ENCODE data around the gene GRIK4.

The GRIK4 gene

GRCh38 chr11:120998581-120998980, 487.0 kb downstream of the GRIK4 start:
- H3K36me3 ChIP-seq (ENCODE audit: insufficient read depth, low read length), result no peaks in the 10 kb centered on the region
- no peak overlapping the region for H2AFZ ChIP-seq (ENCODE audit: low read length)
- no peaks in the 10 kb centered on the region for H3K4me1 ChIP-seq (ENCODE audit: insufficient read depth, low read length, severe bottlenecking)
- H3K27me3 ChIP-seq (ENCODE audit: insufficient read depth, low read length), result no peaks in the 10 kb centered on the region
- H3K9me3 ChIP-seq (ENCODE audit: low read length), result no peaks in the 10 kb centered on the region
- no peaks in the 10 kb centered on the region for H3F3A ChIP-seq (ENCODE audit: insufficient read depth, low read length)
- H3K4me3 ChIP-seq (ENCODE audit: low read depth, low read length, poor library complexity, severe bottlenecking), result no peak overlapping the region
- H3K9me2 ChIP-seq (ENCODE audit: low read depth, low read length), result no peaks in the 10 kb centered on the region
- no peaks in the 10 kb centered on the region for H3K79me2 ChIP-seq (ENCODE audit: insufficient read depth, low read length)
- H3K27ac ChIP-seq (ENCODE audit: low read depth, low read length, poor library complexity, severe bottlenecking), result no peak overlapping the region
- TF ChIP-seq EZH2 (IDR thresholded peaks at IDR 0.05; ENCODE audit: borderline replicate concordance, low read length), result no peak
- H3K9ac ChIP-seq (ENCODE audit: low read length), result no peak overlapping the region
- H4K20me1 ChIP-seq (ENCODE audit: insufficient read depth, low read length), result no peaks in the 10 kb centered on the region
- H3K4me2 ChIP-seq (ENCODE audit: low read length), result no peak overlapping the region

DNA sequence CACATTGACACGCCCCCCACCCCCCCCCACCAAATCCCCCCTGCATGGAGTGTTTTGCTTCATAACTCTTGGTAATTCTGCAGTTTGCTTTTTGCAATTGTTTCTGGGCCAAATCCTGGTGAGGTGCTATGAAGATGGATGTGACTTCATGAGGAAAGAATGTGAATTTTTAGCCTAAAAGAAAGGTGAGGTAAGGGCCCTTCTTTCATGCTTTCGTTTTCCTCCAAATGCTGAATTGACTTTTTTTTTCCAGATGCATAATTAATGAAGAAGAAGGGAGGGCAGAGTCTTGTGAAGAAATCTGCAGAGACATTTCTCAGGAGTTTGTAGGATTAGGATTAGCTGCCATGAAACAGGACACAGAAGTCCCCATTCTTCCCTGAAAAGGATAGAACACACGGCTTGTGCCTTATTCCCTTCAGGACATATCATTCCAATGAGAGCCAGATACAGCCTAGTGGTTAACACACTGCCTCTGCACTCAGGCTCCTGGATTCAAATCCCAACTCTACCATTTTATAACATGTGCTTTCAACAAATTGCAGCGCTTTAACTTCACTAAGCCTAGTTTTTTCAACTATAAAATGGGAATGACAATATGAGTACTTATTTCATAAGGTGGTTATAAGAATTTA, 492.8 kb downstream of the GRIK4 start:
- no peaks in the 10 kb centered on the region for H3K79me2 ChIP-seq (ENCODE audit: insufficient read depth, low read length)
- no peak overlapping the region for H3K9ac ChIP-seq (ENCODE audit: low read length)
- H3K27ac ChIP-seq (ENCODE audit: low read depth, low read length, poor library complexity, severe bottlenecking), result no peak overlapping the region
- no peaks in the 10 kb centered on the region for H3K9me3 ChIP-seq (ENCODE audit: low read length)
- H2AFZ ChIP-seq (ENCODE audit: low read length), result no peak overlapping the region
- no peaks in the 10 kb centered on the region for H3K36me3 ChIP-seq (ENCODE audit: insufficient read depth, low read length)
- no peak for TF ChIP-seq EZH2 (IDR thresholded peaks at IDR 0.05; ENCODE audit: borderline replicate concordance, low read length)
- no peak for TF ChIP-seq CTCF (IDR thresholded peaks at IDR 0.05; ENCODE audit: low read length)
- no peak overlapping the region for H3K4me2 ChIP-seq (ENCODE audit: low read length)
- no peaks in the 10 kb centered on the region for H4K20me1 ChIP-seq (ENCODE audit: insufficient read depth, low read length)
- no peak overlapping the region for H3K4me3 ChIP-seq (ENCODE audit: low read depth, low read length, poor library complexity, severe bottlenecking)
- H3K9me2 ChIP-seq (ENCODE audit: low read depth, low read length), result no peaks in the 10 kb centered on the region
- H3K27me3 ChIP-seq (ENCODE audit: insufficient read depth, low read length), result no peaks in the 10 kb centered on the region
- no peaks in the 10 kb centered on the region for H3F3A ChIP-seq (ENCODE audit: insufficient read depth, low read length)
- H3K4me1 ChIP-seq (ENCODE audit: insufficient read depth, low read length, severe bottlenecking), result no peaks in the 10 kb centered on the region

- Histone ChIP-seq H3K9me3 (ENCODE audit: low read length) (no peaks in the 10 kb centered on the region), H3K4me1 (ENCODE audit: insufficient read depth, low read length, severe bottlenecking) (no peaks in the 10 kb centered on the region), H4K20me1 (ENCODE audit: insufficient read depth, low read length) (no peaks in the 10 kb centered on the region), H3K27ac (ENCODE audit: low read depth, low read length, poor library complexity, severe bottlenecking) (no peak overlapping the region), H2AFZ (ENCODE audit: low read length) (no peak overlapping the region), H3K79me2 (ENCODE audit: insufficient read depth, low read length) (no peaks in the 10 kb centered on the region), H3K27me3 (ENCODE audit: insufficient read depth, low read length) (no peaks in the 10 kb centered on the region), H3K4me2 (ENCODE audit: low read length) (no peak overlapping the region), H3F3A (ENCODE audit: insufficient read depth, low read length) (no peaks in the 10 kb centered on the region), H3K9ac (ENCODE audit: low read length) (no peak overlapping the region), H3K9me2 (ENCODE audit: low read depth, low read length) (no peaks in the 10 kb centered on the region), H3K36me3 (ENCODE audit: insufficient read depth, low read length) (no peaks in the 10 kb centered on the region), H3K4me3 (ENCODE audit: low read depth, low read length, poor library complexity, severe bottlenecking) (no peak overlapping the region)
- no peak for TF ChIP-seq CTCF (IDR thresholded peaks at IDR 0.05; ENCODE audit: low read length)
- no peak for TF ChIP-seq EZH2 (IDR thresholded peaks at IDR 0.05; ENCODE audit: borderline replicate concordance, low read length)
Observed at GRCh38 chr11:121006922-121007321, 495.4 kb downstream of the GRIK4 start.

- H3K4me2 ChIP-seq (ENCODE audit: low read length), result no peak overlapping the region
- no peaks in the 10 kb centered on the region for H3K27me3 ChIP-seq (ENCODE audit: insufficient read depth, low read length)
- H2AFZ ChIP-seq (ENCODE audit: low read length), result no peak overlapping the region
Observed at GRCh38 chr11:121008551-121008950, 497.0 kb downstream of the GRIK4 start.

More at GRCh38 chr11:121008551-121008950, 497.0 kb downstream of the GRIK4 start:
- no peaks in the 10 kb centered on the region for H3K36me3 ChIP-seq (ENCODE audit: insufficient read depth, low read length)
- H3K79me2 ChIP-seq (ENCODE audit: insufficient read depth, low read length), result no peaks in the 10 kb centered on the region
- H3K27ac ChIP-seq (ENCODE audit: low read depth, low read length, poor library complexity, severe bottlenecking), result no peak overlapping the region
- no peaks in the 10 kb centered on the region for H3K4me1 ChIP-seq (ENCODE audit: insufficient read depth, low read length, severe bottlenecking)
- no peaks in the 10 kb centered on the region for H3K9me3 ChIP-seq (ENCODE audit: low read length)
- TF ChIP-seq EZH2 (IDR thresholded peaks at IDR 0.05; ENCODE audit: borderline replicate concordance, low read length) (no peak), CTCF (IDR thresholded peaks at IDR 0.05; ENCODE audit: low read length) (no peak)
- no peak overlapping the region for H3K9ac ChIP-seq (ENCODE audit: low read length)
- H4K20me1 ChIP-seq (ENCODE audit: insufficient read depth, low read length), result no peaks in the 10 kb centered on the region
- no peak overlapping the region for H3K4me3 ChIP-seq (ENCODE audit: low read depth, low read length, poor library complexity, severe bottlenecking)
- H3F3A ChIP-seq (ENCODE audit: insufficient read depth, low read length), result no peaks in the 10 kb centered on the region
- H3K9me2 ChIP-seq (ENCODE audit: low read depth, low read length), result no peaks in the 10 kb centered on the region

Measured in OCI-LY1 (cell line).